HG03097 (cell line): ENCODE data around the gene SLC2A10.
"Not testable (repeated sequence)": the region's sequence is repeated elsewhere in the genome, so short reads cannot be mapped to it uniquely, and the experiment has no call there.

Experiments used
- ATAC-seq: cut with Tn5 transposase; IDR thresholded peaks from one replicate; pipeline ENCODE4 v1.9.1; 2021; ENCODE audit not compliant: unreplicated experiment, low FRiP score

The SLC2A10 gene

DNA sequence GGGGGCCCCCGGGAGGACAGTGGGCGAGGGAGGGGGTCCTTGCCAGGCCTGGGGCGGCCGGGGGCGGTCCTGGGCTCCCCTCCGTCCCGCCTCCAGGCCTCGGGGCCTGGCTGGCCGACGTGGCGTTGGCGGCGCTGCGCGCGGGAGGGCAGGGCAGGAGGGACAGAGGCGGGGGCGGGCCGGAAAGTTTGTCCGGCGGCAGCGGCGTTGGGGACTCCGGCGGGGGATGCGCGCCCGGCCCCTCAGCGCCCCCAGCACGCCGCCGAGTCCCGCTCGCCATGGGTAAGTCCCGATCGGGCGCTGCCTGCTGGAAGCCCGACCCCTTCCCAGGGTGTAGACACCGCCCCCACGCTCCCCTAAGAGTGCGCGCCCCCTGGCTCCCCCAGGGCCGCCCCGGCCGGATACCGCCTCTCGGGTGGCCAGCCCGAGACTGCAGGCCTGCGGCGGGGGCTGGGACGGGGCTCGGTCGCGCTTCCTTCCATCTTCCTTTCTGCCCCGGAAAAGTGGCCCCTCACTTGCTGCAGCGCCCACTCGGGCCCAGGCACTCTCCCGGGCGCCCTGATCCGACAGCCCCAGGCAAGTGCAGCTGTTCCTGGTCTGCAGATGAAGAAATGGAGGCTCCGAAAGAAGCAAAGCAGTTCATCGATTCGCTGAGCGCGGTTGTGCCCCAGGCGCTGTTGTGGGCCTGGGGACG is at the start of gene SLC2A10:
Gene SLC2A10 (plus strand): TSS at position 191 of the 694 bp plus-strand sequence. CDS start 88 bp downstream, at position 279.
- ATAC-seq = no peak

DNA sequence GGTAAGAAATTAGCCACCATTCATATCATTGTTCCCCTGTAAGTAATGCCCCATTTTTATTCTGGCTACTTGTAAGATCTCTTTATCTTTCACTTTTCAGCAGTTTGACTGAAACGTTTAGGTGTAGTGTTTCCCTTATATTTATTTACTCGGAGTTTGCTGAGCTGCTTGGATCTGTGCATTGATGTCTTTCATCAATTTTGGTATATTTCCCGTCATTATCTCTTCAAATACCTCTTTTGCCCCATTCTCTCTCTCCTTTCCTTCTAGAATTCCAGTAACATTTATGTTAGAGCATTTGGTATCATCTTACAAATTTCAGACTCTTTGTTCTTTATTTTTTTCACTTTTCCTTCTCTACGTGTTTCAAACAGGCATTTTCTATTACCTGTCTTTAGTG is 49.0 kb upstream of the SLC2A10 start:
- ATAC-seq = no peak

DNA sequence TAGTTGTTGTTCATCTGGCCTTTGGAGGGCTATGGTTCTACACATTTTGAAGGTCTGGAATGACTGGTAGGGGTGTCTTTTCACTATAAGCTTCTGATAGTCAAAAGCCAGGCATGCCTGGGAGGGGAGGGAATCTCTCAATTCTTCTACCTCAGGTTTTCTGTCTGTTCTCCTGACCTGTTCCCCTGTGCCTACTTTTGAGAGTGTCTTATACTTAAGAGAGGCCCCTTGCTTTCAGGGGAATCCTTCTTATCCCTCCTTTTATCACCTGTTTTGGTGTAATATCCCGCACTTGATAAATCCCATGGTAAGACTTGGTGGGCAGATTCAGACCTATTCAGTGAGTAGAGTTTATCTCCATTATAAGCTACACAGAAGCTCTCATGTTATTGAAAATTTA is 47.8 kb upstream of the SLC2A10 start:
- ATAC-seq = no peak

DNA sequence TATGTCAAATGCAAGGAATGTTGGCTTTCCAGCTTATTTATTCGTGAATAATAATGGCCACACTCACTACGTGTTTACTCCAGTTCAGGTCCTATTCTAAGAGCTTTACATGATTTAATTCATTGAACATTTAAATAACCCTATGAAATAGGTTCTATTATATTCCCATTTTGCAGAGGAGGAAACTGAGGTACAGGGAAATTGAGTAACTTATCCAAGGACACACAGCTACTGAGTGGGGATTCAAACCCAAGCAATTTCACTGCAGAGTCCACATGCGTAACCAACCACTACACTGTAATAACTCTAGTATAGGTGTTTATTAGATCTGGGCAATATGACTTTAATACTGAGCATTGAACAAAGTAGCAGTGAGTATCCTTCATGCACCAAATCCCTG is 45.9 kb upstream of the SLC2A10 start:
- ATAC-seq = no peak

DNA sequence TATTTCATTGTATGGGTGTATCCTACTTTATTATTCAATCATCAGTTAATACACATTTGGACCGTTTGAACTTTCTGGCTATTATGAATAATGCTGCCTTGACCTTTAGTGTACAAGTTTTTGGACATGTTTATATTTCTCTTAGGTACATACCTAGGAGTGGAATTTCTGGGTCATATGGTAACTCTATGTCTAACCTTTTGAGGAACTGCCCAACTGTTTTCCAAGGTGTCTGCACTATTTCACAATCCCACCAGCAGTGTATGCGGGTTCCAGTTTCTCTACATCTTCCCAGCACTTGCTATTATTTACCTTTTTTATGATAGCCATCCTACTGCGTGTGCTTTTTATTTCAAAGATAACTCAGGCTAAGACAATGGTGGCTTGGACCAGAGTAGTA is 43.8 kb upstream of the SLC2A10 start:
- ATAC-seq = no peak

DNA sequence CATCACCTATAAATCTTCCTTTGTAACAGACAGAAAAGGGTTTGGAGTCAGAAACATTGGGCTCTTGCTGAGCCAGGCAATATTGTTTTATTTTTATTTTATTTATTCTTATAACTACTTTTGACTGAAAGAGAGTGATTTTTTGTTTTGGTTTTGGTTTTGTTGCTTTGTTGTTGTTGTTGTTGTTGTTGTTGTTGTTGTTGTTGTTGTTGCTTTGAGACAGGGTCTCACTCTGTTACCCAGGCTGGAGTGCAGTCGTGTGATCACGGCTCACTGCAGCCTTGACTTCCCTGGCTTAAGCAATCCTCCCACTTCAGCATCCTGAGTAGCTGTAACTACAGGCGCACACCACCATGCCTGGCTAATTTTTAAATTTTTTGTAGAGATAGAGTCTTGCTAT is 43.1 kb upstream of the SLC2A10 start:
- ATAC-seq = no peak

DNA sequence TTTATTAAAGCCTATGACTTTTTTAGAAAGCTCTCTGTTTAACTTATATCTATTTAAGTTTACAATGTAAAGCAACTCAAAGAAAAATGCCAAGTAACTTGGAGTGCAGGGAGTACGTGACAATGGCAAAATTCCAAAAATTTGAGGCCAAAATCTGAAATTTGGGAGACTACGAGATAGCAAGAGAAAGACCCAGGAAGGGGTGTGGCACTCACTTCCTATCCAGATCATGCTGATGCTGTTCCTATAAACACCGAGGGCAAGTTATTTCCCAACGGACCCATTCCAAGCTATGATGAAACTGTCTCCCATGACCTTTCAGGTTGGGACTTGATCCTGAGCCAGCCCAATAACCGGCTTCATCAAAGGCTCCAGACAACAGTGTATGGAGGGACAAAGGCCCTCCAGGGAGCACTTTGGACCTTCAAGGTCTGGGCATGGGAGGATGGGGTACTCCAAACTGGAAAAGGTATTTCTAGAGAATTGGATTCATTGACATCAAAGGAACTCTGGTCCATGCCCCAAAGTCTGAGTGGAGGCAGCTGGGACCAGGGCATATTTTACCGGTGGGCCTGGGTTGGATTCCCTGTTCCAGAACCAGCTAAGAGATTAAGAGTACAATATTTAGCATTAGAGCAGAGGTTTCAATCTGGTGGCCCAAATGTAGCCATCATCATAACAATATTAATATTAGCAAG is 42.5 kb upstream of the SLC2A10 start:
- no peak for ATAC-seq

DNA sequence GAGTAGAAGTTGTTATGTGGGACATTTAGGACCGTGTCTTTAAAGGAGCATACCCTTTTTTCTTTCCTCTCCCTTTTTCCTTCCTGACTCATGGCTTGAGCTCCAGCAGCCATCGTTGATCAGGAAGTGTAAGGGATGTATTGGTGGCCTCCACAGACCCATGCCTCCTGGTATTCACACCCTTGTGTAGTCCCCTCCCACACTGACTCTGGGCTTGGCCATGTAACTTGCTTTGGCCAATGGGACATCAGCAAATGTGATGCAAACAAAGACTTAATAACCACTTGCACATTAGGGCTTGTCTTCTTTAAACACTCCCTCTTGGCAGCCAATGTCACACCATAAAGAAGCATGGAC is 39.2 kb upstream of the SLC2A10 start:
- no peak for ATAC-seq

DNA sequence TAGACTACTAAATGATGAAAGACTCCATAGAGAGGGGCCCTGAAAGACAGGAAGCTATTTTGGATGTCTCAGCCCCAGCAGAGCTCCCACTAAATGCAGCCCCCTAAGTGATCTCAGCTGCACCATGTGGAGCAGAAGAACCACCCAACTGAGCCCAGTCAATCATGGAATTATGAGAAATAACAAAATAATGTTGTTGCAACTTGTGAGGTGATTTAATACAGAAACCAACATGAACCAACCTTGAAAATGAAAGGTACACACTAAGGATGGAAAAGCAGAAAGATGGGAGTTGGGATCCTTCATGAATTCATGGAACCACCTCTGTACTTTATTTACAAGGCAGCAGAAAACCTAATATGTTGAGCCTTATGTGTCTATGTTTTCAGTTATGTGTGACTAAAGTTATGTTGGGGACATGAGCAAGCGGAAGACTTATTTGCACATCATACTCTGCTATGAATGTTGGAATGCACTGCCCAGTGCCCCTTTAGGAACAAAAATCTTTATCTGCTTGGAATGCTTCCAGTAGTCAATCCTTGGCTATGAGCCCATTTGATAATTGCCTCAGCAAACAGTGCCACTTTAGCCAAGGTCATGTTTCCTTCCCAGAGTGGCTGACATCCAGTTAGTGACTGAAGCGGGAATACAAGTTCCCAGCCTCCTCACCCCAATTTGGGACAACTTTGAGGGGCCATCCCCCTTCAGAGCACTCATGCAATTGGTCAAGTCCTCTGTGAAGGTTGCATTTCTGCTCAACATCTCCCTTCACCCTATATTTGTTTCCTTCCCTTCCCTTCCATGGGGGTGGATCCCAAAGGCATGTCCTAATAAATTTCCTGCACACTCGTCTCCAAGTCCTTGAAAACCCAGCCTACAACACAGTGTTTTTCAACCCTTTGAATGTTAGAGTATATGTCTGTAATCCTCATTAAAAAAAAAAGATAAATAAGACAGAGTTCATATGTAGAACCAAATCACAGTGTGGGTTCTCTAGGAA is 38.6 kb upstream of the SLC2A10 start:
- no peak for ATAC-seq

DNA sequence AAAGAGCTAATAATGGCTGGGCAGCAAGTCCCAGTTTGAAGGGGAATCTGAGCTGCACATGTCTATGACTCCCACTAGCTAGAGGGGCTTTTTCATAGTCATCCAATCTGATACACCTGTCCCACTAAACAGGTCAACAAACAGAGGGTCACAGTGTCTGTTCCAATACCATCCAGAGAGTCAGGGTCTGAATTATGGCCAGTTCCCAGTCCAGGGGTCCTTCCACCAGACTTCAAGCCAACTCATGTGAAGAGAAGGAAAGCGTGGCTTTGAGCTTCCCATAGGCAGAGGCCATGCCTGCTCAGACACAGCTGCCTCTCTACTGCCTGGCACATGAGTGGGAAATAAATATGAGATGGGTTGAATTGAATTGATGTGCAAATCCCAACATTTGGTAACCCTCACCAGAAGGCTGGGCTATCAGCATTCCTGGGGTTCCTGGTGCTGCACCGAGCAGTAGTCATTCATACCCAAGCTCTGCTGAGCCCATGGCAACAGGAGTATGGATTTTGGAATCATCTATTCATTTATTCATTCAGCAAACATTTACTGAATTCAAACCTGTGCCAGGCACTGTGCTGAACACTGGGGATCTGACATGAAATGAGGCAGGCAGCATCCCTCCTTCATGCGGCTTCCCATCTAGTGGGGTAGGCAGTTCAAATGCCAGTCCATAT is 37.4 kb upstream of the SLC2A10 start:
- no peak for ATAC-seq

DNA sequence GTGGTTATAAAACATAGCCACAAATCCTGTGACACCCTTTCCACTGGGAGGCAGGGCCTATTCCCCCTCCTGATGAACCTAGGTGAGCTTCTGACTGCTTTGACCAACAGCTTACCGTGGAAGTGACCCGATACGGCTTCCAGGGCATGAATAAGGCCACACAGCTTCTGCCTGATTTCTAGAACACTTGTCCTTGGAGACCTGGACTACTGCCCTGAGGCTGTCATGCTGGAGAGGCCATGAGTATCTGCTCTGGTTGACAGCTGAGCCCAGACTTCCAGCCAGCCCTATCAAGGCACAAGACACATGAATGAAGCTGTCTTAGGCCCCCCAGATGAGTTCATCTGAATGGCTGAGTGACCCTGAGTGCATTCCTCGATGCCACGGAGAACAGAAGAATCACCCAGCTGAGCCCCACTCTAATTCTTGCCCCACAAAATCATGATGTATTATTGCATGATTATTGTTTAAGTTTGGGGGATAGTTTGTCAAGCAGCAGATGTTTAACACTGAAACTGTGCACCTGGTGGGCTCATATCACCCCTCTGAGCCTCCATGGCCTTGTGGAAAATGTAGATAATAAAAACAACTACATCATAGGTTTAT is 36.8 kb upstream of the SLC2A10 start:
- ATAC-seq = no peak

DNA sequence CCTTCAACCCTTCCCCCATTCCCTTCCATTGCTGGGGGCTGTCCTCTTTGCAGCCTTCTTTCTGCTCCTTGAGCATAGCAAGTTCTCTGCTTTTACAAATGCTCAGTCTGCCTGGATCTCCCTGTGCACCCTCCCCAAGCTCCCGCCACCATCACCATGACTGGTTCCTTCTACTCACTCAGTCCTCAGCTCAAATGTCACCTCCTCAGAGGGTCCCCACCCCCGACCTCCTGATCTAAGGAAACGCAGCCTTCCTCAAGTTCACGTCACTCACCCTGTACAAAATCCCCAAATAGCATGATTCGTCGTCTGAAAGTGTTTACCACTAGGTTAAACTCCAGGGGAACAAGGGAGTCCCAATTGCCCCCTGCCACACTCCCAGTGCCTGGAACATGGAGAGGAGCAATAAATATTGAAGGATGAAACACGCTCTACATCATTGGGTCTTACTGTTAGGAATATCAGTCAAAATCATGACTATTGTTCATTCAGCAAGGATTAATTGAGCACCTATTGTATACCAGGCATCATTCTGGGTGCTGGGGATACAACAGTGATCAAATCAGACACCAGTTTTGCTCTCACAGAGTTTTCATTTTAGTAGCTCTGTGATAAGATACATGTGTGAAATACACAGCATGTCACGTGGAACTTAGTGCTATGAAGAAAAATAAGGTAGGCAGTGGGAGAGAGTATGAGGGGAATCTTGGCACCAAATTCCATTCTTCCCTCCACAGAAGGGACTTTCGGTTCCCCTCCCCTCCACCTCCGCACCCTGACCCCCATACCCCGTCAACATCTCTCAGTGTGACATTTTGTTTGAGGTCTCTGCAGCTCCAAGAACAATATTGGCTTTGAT is 35.8 kb upstream of the SLC2A10 start:
- no peak for ATAC-seq

DNA sequence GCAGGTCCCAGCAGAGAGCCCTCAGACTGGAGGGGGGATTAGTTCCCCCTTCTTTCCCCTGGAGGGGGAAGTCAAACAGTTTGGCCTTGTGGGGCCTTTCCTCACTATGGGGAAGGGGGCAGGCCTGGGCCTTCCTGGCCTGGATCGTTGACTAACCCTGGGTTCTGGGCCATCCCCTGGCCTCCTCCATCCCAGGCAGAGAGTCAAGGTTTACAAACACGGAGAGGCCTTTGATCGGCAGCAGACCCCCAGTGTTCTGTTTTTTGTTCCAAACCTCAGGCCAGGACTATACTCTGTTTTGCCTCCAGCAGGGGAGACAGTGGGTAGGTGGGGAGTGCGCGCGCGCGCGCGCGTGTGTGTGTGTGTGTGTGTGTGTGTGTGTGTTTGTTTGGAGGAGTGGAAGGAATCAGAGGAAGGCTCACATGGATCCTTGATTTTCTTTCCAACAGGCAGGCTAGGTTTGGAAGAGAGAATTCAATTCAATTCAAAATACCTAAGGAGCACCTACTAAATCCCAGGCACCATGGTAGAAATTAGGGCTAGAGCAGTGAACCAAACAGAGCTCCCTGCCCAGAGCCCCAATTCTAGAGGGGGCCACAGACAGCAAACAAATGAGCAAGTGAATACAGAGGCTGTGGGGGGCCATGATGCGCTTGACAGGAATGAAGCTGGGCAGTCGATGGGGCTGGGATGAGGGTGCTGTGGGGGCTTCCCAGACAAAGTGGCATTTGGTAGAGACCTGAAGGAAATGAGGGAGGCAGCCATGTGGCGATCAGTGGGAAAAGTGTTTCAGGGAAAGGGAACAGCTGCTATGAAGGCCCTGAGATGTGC is 35.0 kb upstream of the SLC2A10 start:
- no peak for ATAC-seq

DNA sequence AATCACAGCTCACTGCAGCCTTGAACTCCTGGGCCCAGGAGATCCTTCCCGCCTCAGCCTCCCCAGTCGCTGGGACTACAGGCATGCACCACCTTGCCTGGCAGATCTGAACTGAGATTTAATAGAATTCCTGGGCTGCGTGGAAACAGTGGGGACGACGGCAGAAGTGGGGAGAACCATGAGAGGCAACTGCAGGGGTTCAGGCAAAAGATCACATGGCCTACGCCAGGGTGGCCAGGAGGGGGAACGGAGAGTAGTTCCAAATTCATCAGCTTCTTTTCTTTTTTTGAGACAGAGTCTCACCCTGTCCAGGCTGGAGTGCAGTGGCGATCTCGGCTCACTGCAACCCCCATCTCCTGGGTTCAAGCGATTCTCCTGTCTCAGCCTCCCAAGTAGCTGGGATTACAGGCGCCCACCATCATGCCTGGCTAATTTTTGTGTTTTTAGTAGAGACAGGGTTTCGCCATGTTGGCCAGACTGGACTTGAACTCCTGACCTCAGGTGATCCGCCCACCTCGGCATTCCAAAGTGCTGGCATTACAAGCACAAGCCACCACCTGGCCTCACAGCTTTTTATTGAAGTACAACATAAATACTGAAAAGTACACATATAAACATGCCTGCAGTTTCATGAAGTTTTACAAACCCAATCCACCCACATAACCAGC is 32.7 kb upstream of the SLC2A10 start:
- not testable (repeated sequence) for ATAC-seq

DNA sequence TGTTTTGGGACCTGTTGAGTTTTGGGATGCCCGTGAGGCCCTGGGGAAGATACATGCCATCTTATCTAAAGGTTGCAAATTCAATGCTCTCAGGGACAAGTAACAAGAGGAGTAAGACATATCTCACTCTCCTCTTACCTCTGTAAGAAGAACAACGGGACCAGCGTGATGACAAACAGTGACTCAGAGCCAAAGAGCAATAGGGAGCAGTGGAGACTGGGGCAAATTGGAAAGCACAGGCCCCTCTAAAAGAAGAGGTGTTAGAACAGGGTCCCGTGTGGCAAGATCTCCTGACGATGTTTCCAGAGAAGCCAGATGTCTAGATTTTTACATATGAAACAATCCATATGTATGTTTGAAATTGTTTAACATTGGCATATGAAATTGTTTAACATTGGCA is 31.8 kb upstream of the SLC2A10 start:
- ATAC-seq = no peak

DNA sequence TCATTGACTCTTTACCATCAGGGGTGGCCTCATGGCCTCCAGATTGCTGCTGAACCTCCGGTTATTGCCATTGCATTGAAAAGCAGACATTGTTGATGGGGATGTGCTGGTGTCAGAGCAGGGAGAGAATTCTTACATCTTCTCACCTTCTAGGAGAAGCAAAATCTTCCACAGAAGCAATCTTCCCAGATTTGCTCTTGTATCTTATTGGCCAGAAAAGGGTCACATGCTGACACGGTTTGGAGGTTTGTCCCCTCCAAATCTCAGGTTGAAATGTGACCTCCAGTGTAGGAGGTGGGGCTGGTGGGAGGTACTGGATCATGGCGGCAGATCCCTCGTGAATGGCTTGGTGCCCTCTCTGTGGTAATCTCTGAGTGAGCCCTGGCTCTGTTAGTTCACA is 30.9 kb upstream of the SLC2A10 start:
- no peak for ATAC-seq

DNA sequence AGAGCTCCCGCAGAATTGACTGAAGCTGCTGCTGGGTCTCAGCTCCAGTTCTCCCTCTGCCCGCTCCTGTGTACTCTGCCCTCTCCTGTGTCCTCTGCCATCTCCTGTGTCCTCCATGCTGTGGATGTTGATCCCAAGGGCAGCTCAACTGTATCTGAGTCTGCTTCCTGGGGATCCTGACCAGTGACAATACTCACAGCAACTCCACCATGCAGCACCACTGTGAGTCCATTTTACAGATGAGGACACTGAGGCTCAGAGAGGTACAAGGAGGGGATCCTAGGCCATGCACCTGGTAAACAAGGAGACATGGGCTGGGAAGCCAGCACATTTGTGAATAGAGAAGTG is 28.8 kb upstream of the SLC2A10 start:
- ATAC-seq = no peak
